Measurements from ENCODE around the gene PGC. TPM values are rescaled to one million over a fixed set of nuclear protein-coding genes. Genes with fewer than 3 reads are reported as not detected.

Gene PGC
- polyA plus RNA-seq, 3 donors = not detected

DNA sequence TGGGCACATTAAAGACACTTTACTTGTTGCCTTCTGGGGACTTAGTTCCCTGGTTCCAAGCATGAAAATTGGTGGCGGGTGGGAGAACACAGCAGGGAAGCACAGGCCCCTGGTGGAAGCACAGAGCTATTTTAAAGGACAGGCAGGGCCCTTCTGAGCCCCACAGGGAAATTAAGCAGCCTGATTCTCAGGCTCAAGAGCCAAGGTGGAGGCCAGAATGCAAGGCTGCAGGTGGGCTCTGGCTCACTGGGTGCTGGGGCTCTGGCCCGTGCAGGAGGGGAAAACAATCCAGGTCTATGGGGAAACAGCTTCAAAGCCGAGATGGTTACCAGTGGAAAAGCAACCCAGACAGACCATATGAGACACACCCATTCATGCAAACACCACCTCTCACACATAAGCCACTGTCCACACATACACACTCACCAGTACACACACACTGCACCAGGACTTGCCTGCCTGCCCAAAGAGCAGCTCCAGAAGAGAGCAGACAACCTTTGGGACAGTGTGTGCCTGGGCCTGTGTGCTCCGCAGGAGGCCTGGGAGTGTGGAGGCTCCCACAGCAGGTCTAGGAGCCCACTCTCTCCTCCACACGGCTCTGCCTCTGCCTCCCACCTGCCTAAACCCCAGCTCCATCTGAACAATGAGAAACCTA is 42.4 kb downstream of the PGC start:
- H3K4me3 Mint-ChIP-seq = peak overlapping the region in 1 of 2 donors; percentile 57
- Histone ChIP-seq H3K27ac (ENCODE audit: low read depth in 1 of 2, low read length in 2 of 2) (peak overlapping the region; percentile 87 to 89), H3K79me2 (ENCODE audit: insufficient read depth, low read length) (peaks cover 73% of the 10 kb centered on the region)

DNA sequence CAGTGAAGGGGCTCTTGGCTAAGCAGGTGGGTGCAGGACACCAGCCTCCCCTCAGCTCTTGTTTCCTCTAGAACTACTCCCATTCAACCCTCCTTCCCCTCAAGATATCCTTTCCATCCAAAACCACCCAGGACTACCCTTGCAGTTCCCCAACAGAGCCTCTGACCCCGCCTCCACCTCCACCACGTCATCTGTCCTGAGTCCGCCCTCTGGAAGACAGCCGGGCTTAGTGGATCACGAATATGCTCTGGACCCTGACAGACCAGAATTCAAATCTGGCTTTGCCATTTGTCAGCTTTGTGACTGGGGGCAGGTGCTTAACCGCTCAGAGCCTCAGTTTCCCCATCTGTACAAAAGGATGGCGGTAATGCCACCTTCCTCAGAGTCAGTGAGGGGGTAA is 43.2 kb downstream of the PGC start:
- peaks cover 35 to 47% of the 10 kb centered on the region in 2 donors for H3K36me3 Mint-ChIP-seq

More for the DNA sequence above, 42.4 kb downstream of the PGC start:
- 87% methylated on average over 5 of the region's 5 CpGs for WGBS (ENCODE audit: insufficient coverage)
- Histone ChIP-seq H3K4me1 (ENCODE audit: control insufficient read depth in 1 of 2, insufficient read depth in 2 of 2, low read length in 2 of 2) (peaks cover 49 to 54% of the 10 kb centered on the region in 2 donors), H3K9me3 (replicated peaks in 1 of 2; ENCODE audit: control insufficient read depth in 1 of 2, insufficient read depth in 1 of 2, low read length in 2 of 2) (no peaks in the 10 kb centered on the region), H3K27me3 (ENCODE audit: control insufficient read depth in 2 of 2, insufficient read depth in 2 of 2, low read length in 2 of 2) (no peaks in the 10 kb centered on the region), H3K4me3 (replicated peaks in 1 of 3; ENCODE audit: low read depth in 2 of 3, low read length in 3 of 3) (peak overlapping the region in 1 of 3 experiments; percentile 66), H2AFZ (ENCODE audit: insufficient read depth, low read depth, low read length, poor library complexity, severe bottlenecking) (no peak overlapping the region), H3K4me2 (replicated peaks; ENCODE audit: extremely low read depth, low read length, poor library complexity, severe bottlenecking) (peak overlapping the region; percentile 70), H3K36me3 (replicated peaks in 1 of 2; ENCODE audit: control insufficient read depth in 1 of 2, insufficient read depth in 2 of 2, low read length in 2 of 2) (peaks cover 19 to 40% of the 10 kb centered on the region in 2 donors), H4K20me1 (ENCODE audit: insufficient read depth, low read length) (peaks cover 82% of the 10 kb centered on the region), H3K9ac (ENCODE audit: insufficient read depth, low read length, poor library complexity, severe bottlenecking) (peak overlapping the region; percentile 53)
- DNase-seq = no peak
- Mint-ChIP-seq H3K27ac (peak overlapping the region; percentile 35 to 97 (median 95)), H3K27me3 (ENCODE audit: low read depth in 3 of 3) (peaks cover 0 to 1% (median 0%) of the 10 kb centered on the region in 3 donors), H3K36me3 (peaks cover 34 to 48% of the 10 kb centered on the region in 2 donors), H3K9me3 (no peaks in the 10 kb centered on the region), H3K4me1 (peaks cover 63% of the 10 kb centered on the region)
- intact Hi-C loops (cut with micrococcal nuclease) = loop anchor here (5.0 to 10.0 kb wide), 3 partner anchors 33 to 73 kb away; partner anchors contain the start of genes FRS3 (in 2 of the 2) and TFEB (in 1 of the 2)
- TF ChIP-seq, protein P1, sequence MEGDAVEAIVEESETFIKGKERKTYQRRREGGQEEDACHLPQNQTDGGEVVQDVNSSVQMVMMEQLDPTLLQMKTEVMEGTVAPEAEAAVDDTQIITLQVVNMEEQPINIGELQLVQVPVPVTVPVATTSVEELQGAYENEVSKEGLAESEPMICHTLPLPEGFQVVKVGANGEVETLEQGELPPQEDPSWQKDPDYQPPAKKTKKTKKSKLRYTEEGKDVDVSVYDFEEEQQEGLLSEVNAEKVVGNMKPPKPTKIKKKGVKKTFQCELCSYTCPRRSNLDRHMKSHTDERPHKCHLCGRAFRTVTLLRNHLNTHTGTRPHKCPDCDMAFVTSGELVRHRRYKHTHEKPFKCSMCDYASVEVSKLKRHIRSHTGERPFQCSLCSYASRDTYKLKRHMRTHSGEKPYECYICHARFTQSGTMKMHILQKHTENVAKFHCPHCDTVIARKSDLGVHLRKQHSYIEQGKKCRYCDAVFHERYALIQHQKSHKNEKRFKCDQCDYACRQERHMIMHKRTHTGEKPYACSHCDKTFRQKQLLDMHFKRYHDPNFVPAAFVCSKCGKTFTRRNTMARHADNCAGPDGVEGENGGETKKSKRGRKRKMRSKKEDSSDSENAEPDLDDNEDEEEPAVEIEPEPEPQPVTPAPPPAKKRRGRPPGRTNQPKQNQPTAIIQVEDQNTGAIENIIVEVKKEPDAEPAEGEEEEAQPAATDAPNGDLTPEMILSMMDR (IDR thresholded peaks at IDR 0.05) = no peak

More for the DNA sequence above, 43.2 kb downstream of the PGC start:
- H3K27ac ChIP-seq (ENCODE audit: low read depth in 1 of 2, low read length in 2 of 2) = no peak overlapping the region
- Mint-ChIP-seq H3K27ac (no peak overlapping the region), H3K9me3 (no peaks in the 10 kb centered on the region), H3K4me3 (no peak overlapping the region), H3K27me3 (ENCODE audit: low read depth in 3 of 3) (peaks cover 0 to 1% (median 0%) of the 10 kb centered on the region in 3 donors), H3K4me1 (peaks cover 58% of the 10 kb centered on the region)
- intact Hi-C loops (cut with micrococcal nuclease) = loop anchor here in 1 of 2 donors (5.0 to 10.0 kb wide), 2 partner anchors 33 to 71 kb away; partner anchors contain the start of genes FRS3 and TFEB
- TF ChIP-seq, protein P1 (IDR thresholded peaks at IDR 0.05) = no peak
- H3K4me3 ChIP-seq (replicated peaks in 1 of 3; ENCODE audit: low read depth in 2 of 3, low read length in 3 of 3) = no peak overlapping the region
- H3K79me2 ChIP-seq (ENCODE audit: insufficient read depth, low read length) = peaks cover 68% of the 10 kb centered on the region
- H3K36me3 ChIP-seq (replicated peaks in 1 of 2; ENCODE audit: control insufficient read depth in 1 of 2, insufficient read depth in 2 of 2, low read length in 2 of 2) = peaks cover 20 to 48% of the 10 kb centered on the region in 2 donors
- H3K4me1 ChIP-seq (ENCODE audit: control insufficient read depth in 1 of 2, insufficient read depth in 2 of 2, low read length in 2 of 2) = peaks cover 46 to 52% of the 10 kb centered on the region in 2 donors
- H3K9ac ChIP-seq (ENCODE audit: insufficient read depth, low read length, poor library complexity, severe bottlenecking) = no peak overlapping the region
- DNase-seq = no peak
- H2AFZ ChIP-seq (ENCODE audit: insufficient read depth, low read depth, low read length, poor library complexity, severe bottlenecking) = no peak overlapping the region
- H3K27me3 ChIP-seq (ENCODE audit: control insufficient read depth in 2 of 2, insufficient read depth in 2 of 2, low read length in 2 of 2) = no peaks in the 10 kb centered on the region
- WGBS (ENCODE audit: insufficient coverage) = 92% methylated on average over 5 of the region's 7 CpGs
- no peaks in the 10 kb centered on the region for H3K9me3 ChIP-seq (replicated peaks in 1 of 2; ENCODE audit: control insufficient read depth in 1 of 2, insufficient read depth in 1 of 2, low read length in 2 of 2)
- H4K20me1 ChIP-seq (ENCODE audit: insufficient read depth, low read length) = peaks cover 82% of the 10 kb centered on the region
- H3K4me2 ChIP-seq (replicated peaks; ENCODE audit: extremely low read depth, low read length, poor library complexity, severe bottlenecking) = no peak overlapping the region

Data from CD14-positive monocyte (primary cell).